ENCODE measurements around the gene ANKRD34C. TPM values are rescaled to one million over a fixed set of nuclear protein-coding genes. Genes with fewer than 3 reads are reported as not detected.

Gene ANKRD34C
- total RNA-seq, 1 donor from 2014 or later, result not detected

- DNase-seq, result no peak
- intact Hi-C loops (cut with micrococcal nuclease), result no loop called here
- POLR2A ChIA-PET, result no interaction called here
- Mint-ChIP-seq H3K36me3 (ENCODE audit: low read depth) (no peaks in the 10 kb centered on the region), H3K4me1 (no peaks in the 10 kb centered on the region), H3K27ac (no peak overlapping the region), H3K9me3 (no peaks in the 10 kb centered on the region), H3K4me3 (no peak overlapping the region), H3K27me3 (peaks cover 10% of the 10 kb centered on the region)
- TF ChIP-seq CTCF (IDR thresholded peaks at IDR 0.05), result no peak
- CTCF ChIA-PET, result no interaction called here
- no peak for ATAC-seq (ENCODE audit: low read depth)
Observed at GRCh38 chr15:79248183-79248582, 34.3 kb upstream of the ANKRD34C start.

- DNase-seq (no peak), ATAC-seq (ENCODE audit: low read depth) (no peak)
- TF ChIP-seq CTCF (IDR thresholded peaks at IDR 0.05), result no peak
- H3K9me3 Mint-ChIP-seq, result no peaks in the 10 kb centered on the region
- CTCF ChIA-PET, result no interaction called here
- intact Hi-C loops (cut with micrococcal nuclease), result no loop called here
- H3K4me1 Mint-ChIP-seq, result no peaks in the 10 kb centered on the region
- peaks cover 36% of the 10 kb centered on the region for H3K27me3 Mint-ChIP-seq
- no peaks in the 10 kb centered on the region for H3K36me3 Mint-ChIP-seq (ENCODE audit: low read depth)
- H3K4me3 Mint-ChIP-seq, result no peak overlapping the region
- POLR2A ChIA-PET, result no interaction called here
- no peak overlapping the region for H3K27ac Mint-ChIP-seq
Observed at GRCh38 chr15:79257454-79257853, 25.1 kb upstream of the ANKRD34C start.

- Mint-ChIP-seq H3K4me3 (no peak overlapping the region), H3K36me3 (ENCODE audit: low read depth) (no peaks in the 10 kb centered on the region), H3K9me3 (no peaks in the 10 kb centered on the region), H3K27ac (no peak overlapping the region), H3K4me1 (no peaks in the 10 kb centered on the region), H3K27me3 (peaks cover 23% of the 10 kb centered on the region)
- ChIA-PET POLR2A (no interaction called here), CTCF (no interaction called here)
- DNase-seq, result no peak
- no peak for ATAC-seq (ENCODE audit: low read depth)
- TF ChIP-seq CTCF (IDR thresholded peaks at IDR 0.05), result no peak
- intact Hi-C loops (cut with micrococcal nuclease), result no loop called here
Observed at GRCh38 chr15:79261836-79262235, 20.7 kb upstream of the ANKRD34C start.

GRCh38 chr15:79265167-79265566 is 17.4 kb upstream of the ANKRD34C start:
- H3K4me1 Mint-ChIP-seq, result no peaks in the 10 kb centered on the region
- H3K27me3 Mint-ChIP-seq, result peaks cover 26% of the 10 kb centered on the region
- no peak for TF ChIP-seq CTCF (IDR thresholded peaks at IDR 0.05)
- DNase-seq (no peak), ATAC-seq (ENCODE audit: low read depth) (no peak)
- ChIA-PET CTCF (interaction anchor here (0.5 kb wide), 1 partner anchor 827 kb away, joined by 4 read pairs; no protein-coding TSS in a partner anchor), POLR2A (no interaction called here)
- no peaks in the 10 kb centered on the region for H3K36me3 Mint-ChIP-seq (ENCODE audit: low read depth)
- H3K4me3 Mint-ChIP-seq, result no peak overlapping the region
- no peak overlapping the region for H3K27ac Mint-ChIP-seq
- no peaks in the 10 kb centered on the region for H3K9me3 Mint-ChIP-seq
- intact Hi-C loops (cut with micrococcal nuclease), result no loop called here

- DNase-seq (no peak), ATAC-seq (ENCODE audit: low read depth) (no peak)
- no peak for TF ChIP-seq CTCF (IDR thresholded peaks at IDR 0.05)
- POLR2A ChIA-PET, result no interaction called here
- H3K36me3 Mint-ChIP-seq (ENCODE audit: low read depth), result no peaks in the 10 kb centered on the region
- CTCF ChIA-PET, result interaction anchor here (0.5 kb wide), 1 partner anchor 826 kb away, joined by 4 read pairs; no protein-coding TSS in a partner anchor
- H3K9me3 Mint-ChIP-seq, result no peaks in the 10 kb centered on the region
- intact Hi-C loops (cut with micrococcal nuclease), result no loop called here
- H3K4me3 Mint-ChIP-seq, result no peak overlapping the region
- H3K4me1 Mint-ChIP-seq, result no peaks in the 10 kb centered on the region
- peaks cover 17% of the 10 kb centered on the region for H3K27me3 Mint-ChIP-seq
- no peak overlapping the region for H3K27ac Mint-ChIP-seq
Observed at GRCh38 chr15:79265987-79266579, 16.4 kb upstream of the ANKRD34C start.

Data from activated B cell treated with CpG ODN at 0.5 μM for 24 hours (primary cell).